Stimulated activated CD8-positive, alpha-beta memory T cell treated with anti-CD3 and anti-CD28 coated beads, Interleukin-12 subunit alpha, Interleukin-12 subunit beta, amount 100 ng/mL, for 4 hours (primary cell): ENCODE results near the gene INHBC.
A peak's percentile ranks its signal among the peaks of the same experiment; 100 is the strongest.

Experiments used
- DNase-seq: peaks from one replicate; pipeline ENCODE4 v3.0.0-alpha.2; 2020; ENCODE audit warnings: low read depth

The INHBC gene

GRCh38 chr12:57469296-57470164 lies 34.9 kb downstream of the INHBC start:
- DNase-seq: no peak

- DNase-seq: no peak
These were observed 35.8 kb downstream of the INHBC start for GRCh38 chr12:57470286-57470969.

GRCh38 chr12:57470970-57471656 lies 36.5 kb downstream of the INHBC start:
- no peak for DNase-seq

GRCh38 chr12:57471661-57472060 lies 37.1 kb downstream of the INHBC start:
- no peak for DNase-seq

GRCh38 chr12:57472391-57472790 lies 37.8 kb downstream of the INHBC start:
- DNase-seq: no peak

GRCh38 chr12:57473392-57473791 lies 38.8 kb downstream of the INHBC start:
- no peak for DNase-seq

GRCh38 chr12:57473886-57474285 lies 39.3 kb downstream of the INHBC start:
- DNase-seq: no peak

- no peak for DNase-seq
These were observed 39.8 kb downstream of the INHBC start for GRCh38 chr12:57474430-57474829.

- no peak for DNase-seq
These were observed 40.3 kb downstream of the INHBC start for GRCh38 chr12:57474862-57475261.

- no peak for DNase-seq
These were observed 40.9 kb downstream of the INHBC start for GRCh38 chr12:57475271-57476161.

GRCh38 chr12:57476162-57476992 lies 41.8 kb downstream of the INHBC start:
- peak; percentile 57 for DNase-seq

GRCh38 chr12:57476993-57477709 lies 42.6 kb downstream of the INHBC start:
- no peak for DNase-seq

- no peak for DNase-seq
These were observed 43.4 kb downstream of the INHBC start for GRCh38 chr12:57477710-57478681.

GRCh38 chr12:57479043-57479375 lies 44.4 kb downstream of the INHBC start:
- no peak for DNase-seq

- DNase-seq: no peak
These were observed 45.0 kb downstream of the INHBC start, which contains the start of gene ARHGAP9 for GRCh38 chr12:57479376-57480115. ARHGAP9 (minus strand) TSS chr12:57479866; CDS start chr12:57479406, 460 bp downstream.

GRCh38 chr12:57481671-57482070 lies 47.1 kb downstream of the INHBC start:
- no peak for DNase-seq

GRCh38 chr12:57483466-57483865 lies 48.9 kb downstream of the INHBC start:
- no peak for DNase-seq

- DNase-seq: no peak
These were observed 51.1 kb downstream of the INHBC start for GRCh38 chr12:57485695-57486094.
